ENCODE results near the gene ENTPD3.
"Not testable (repeated sequence)": the region's sequence is repeated elsewhere in the genome, so short reads cannot be mapped to it uniquely, and the experiment has no call there.

Gene ENTPD3

DNA sequence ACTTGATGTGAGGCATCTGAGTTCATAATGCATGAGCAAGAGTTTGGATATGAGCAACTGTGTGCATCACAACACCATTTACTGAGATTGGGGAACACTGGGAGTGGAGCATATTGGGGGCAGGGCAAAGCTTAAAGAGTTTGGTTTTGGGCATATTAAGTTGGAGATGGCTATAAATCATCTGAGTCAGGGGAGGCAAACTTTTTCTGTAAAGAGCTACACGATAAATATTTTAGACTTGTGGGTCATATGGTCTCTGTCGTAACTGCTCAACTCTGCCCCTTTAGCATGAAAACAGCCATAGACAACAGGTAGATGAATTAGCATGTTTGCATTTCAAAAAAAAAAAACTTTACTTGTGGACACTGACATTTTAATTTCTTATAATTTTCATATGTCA, 20.0 kb downstream of the ENTPD3 start:
- DNase-seq = no peak

DNA sequence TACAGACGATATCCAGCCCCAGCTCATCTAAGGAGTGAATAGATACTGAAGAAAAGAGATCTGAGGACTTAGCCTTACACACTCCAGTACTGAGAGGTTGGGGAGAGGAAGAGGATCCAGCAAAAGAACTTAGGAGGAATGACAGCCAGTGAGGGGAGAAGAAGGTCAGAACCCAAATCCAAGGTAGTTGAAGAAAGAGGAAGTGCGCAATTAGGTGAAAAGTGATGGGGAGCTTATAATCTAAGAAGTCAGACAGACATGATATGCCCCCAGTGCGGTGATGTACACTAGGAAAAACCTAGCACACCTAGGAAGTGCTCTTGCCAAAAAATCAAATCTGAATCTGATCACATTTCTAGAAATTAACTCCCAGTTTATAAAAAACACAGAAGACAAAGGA, 20.6 kb downstream of the ENTPD3 start:
- no peak for DNase-seq

DNA sequence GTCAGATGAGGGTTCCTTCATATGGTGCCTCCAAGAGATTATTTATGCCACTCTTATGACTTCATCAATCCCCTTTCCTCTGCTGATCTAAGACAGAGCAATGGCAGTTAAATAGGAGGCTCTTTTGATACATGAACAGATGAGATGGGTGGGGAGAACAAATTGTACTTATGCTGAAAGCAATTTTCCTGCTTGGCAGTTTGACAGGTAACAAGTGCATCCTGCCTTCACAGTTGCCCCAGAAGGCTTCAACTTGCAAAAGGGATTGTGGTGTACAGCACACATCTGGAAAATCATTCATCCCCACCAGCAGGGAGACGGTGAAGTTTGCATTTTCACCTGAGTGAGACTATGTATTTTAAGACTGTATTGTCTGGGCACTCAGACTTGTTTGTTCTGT, 27.3 kb downstream of the ENTPD3 start:
- no peak for DNase-seq

DNA sequence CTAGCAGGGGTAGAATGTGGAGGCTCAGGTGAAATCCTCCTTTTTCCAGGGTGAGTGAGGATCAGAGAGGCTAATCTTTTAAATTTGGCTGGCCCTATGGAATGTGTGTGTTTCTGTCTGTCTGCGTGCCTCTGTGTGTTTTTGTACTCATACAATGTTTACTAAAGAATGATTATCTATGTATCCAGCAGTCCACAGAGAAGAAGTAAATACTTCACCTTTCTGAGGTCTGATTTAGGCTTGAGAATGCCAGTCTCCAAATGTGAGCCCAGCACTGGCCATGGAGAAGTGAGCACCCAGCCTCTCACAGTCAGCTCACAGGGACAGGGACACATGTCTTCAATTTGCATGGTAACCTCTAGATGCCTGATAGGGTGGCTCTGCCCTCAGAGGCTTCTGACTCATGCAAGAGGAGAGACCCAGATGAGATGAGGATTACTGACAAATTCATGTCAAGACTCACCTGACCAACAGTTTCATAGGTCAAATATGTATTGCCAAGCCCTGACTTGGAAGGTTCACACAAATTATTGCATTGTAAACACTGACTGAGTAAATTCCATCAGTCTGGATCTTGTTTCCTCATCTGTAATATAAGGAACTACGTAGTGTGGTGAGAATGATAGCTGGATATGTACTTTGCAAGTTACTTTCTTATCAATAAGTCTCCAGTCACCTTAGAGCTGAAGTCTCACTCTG, 31.0 kb downstream of the ENTPD3 start:
- DNase-seq = no peak

GRCh38 chr3:40422861-40423260, 35.9 kb downstream of the ENTPD3 start:
- no peak for DNase-seq

DNA sequence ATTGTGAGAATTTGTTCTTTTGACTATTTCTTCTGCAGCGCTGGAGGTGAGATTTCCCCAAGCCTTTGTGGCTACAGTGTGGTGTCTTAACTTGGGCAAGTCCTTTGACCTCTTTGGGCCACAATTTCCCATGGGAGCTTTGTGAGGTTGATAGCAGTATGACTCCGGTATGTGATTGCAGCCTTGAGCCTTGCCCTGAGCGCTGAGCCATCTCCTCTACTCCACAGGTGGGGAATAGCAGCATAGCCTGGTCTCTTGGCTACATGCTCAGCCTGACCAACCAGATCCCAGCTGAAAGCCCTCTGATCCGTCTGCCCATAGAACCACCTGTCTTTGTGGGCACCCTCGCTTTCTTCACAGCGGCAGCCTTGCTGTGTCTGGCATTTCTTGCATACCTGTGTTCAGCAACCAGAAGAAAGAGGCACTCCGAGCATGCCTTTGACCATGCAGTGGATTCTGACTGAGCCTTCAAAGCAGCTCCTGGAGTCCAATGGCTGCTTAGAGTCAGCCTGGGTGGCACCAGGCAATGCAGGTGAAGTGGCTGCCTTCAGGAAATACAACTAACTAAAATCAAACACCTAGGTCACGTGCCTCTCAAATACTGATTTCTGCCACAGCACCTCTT, 40.2 kb downstream of the ENTPD3 start:
- DNase-seq = no peak

DNA sequence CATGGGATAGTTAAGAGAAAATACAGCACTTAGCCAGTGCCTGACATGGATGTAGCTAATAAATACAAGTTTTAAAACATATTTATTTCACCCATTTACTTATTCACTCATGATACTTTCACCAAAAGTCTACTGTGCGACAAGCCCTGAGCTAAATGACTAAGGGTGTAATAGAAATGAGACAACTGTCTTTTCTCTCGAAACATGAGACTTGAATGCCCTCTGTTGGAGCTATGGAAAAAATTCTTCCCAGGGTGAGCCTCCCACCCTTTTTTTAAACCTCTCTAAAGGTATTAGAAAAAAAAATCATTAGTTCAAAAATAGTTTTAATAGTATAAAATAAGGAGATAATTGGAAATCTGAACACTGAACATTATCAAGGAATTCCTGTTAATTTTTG, 45.8 kb downstream of the ENTPD3 start:
- no peak for DNase-seq

DNA sequence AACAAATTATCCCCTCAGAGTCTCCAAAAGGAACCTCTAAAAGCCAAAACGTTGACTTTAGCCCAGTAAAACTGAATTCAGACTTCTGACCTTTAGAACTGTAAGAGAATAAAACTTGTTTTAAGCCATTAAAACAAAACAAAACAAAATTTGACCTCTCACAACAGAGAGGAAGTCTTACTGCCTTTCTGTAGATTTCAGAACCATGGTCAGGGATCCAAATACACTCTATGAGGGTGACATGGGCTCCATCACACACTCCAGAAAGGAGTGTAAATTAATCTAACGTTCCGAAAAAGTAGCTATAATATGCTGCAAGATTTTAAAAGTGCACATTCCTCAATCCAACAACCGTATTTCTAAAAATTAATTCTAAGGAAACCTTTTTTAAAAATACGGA, 50.9 kb downstream of the ENTPD3 start:
- no peak for DNase-seq

DNA sequence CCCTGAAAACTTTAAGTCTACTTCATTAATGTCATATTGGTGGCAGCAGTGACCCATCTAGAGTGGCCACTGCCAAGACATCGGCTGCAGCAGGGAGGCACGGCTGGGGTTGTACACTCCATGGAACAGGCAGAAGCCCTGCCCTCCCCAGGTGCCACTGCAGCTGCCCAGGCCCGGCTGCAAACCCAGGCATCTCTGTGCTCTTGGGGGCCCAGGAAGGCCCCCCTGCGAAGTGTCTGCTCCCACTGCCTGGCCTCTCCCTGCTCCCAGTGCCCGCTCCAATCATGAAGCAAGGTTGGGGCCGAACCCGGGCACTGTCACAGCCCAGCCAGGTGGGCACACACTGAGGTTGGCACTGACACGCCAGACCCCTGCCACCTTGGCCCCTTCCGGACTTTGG, 58.1 kb downstream of the ENTPD3 start:
- DNase-seq = no peak

- no peak for DNase-seq
Observed at GRCh38 chr3:40445880-40446279, 58.9 kb downstream of the ENTPD3 start.

DNA sequence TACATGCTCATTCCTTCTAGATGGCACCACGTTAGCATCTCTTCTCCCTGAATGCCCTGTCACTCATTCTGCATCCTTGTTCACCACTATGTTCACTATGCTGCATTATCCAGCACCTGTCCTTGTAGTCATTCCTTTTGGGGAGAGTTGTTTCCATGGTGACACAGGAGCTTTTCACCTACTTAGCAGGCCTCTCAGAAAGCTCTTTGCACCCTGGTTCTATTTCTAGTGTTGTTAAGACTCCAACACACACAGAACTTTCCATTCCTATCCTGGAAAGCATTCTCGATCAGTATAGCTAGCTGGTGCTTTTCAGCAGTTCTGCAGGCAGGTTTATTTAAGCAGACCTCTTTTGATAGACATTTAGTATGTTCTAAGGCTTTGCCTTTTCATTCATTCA, 63.5 kb downstream of the ENTPD3 start:
- no peak for DNase-seq

- no peak for DNase-seq
Observed at GRCh38 chr3:40451551-40451950, 64.6 kb downstream of the ENTPD3 start.

DNA sequence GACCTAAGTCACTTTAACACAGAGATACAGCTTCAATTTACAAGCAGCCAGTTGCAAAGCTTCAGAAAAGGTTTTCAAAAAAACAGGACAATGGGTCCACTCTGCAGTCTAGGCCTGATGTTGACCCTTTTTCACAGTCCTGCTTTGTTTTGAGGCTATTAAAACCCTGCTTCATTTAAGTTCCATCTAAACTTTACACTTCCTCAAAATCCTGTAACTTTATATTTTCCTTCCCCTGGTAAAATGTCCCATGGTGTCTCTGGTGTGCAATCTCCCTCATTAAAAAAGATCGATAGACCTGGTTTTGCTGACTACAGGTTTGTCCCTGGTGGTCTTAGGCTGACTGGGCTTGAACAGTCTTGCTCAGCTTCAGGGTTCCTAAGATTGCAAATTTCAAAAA, 65.1 kb downstream of the ENTPD3 start:
- no peak for DNase-seq

DNA sequence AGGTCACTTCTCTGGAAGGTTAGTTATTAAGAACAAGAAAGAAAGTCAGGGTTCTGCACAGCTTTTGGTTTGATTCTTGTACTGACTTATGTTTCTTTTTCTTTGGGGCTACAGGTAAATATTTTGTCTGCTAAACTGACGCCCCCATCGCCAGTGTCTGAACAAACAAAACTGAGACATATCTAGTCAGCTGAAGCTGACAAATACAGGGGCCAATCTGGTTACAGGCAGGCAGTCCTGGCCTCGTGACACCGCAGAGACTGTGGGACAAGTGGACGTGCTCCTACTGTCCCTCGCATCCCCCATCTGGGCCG, 65.5 kb downstream of the ENTPD3 start:
- no peak for DNase-seq

GRCh38 chr3:40452876-40453730, 66.1 kb downstream of the ENTPD3 start:
- peak; percentile 97 for DNase-seq

- DNase-seq = no peak
Observed at GRCh38 chr3:40453933-40454332, 66.9 kb downstream of the ENTPD3 start.

GRCh38 chr3:40455328-40455727, 68.3 kb downstream of the ENTPD3 start:
- DNase-seq = no peak

DNA sequence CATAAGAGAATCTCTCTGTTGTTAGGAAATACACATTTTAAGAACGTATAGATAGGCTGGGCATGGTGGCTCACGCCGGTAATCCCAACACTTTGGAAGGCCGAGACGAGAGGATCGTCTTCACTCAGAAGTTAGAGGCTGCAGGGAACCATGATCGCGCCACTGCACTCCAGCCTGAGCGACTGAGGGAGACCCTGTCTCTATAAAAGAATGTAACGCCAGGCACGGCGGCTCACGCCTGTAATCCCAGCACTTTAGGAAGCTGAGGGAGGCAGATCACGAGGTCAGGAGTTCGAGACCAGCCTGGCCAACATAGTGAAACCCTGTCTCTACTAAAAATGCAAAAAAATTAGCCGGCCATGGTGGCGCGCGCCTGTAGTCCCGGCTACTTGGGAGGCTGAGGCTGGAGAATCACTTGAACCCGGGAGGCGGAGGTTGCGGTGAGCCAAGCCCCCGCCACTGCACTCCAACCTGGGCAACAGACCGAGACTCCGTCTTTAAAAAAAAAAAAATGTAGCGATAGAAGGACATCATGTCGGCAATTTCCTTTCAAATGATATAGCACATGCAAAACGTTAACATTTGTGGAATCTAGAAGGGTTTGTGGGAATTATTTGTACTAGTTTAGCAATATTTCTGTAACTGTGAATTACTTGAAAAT, 69.4 kb downstream of the ENTPD3 start:
- DNase-seq = no peak

DNA sequence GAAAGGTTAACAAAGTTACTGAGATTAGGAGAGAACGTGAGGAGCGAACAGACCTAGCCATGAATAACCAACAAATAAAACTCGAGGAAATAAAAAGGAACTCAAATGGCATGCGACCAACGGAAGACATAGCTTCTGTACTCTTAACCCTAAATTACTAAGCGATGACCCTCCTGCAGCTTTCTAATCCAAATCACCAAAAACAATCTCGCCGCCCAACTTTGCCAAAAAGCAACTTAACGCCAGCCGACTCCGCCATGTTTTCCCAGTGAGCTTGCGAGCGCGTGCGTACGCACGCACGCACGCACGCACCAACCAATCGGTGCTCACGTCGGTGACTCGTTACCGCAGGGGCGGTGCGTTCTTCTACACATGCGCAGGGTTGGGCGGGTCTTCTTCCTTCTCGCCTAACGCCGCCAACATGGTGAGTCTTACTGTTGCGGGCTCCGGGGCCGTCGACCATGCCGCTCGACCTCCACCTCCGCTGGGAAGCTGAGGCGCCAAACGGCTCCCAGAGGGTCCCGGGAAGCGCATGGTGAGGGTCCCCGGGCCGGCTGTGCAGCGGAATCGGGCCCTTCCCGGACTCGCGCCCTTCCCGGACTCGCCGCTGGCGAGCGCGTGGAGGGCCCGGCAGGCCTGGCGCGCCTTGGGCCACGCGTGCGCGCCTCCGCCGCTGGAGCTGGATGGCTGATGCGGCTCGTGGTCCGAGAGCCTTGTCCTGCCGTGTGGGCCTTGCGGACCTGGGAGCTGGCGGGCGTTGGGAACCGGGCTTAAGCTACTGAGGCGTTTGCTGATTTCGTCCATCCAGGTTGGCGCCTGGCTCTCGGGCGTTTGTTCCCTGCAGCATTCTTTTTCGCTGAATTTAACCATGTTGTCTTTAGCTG, 70.2 kb downstream of the ENTPD3 start, which contains the start of gene RPL14:
Gene RPL14, plus strand, starts transcription at position 400 of the 884 bp plus-strand sequence. Its CDS starts 133 bp downstream, at position 533.
- peak; percentile 93 for DNase-seq

DNA sequence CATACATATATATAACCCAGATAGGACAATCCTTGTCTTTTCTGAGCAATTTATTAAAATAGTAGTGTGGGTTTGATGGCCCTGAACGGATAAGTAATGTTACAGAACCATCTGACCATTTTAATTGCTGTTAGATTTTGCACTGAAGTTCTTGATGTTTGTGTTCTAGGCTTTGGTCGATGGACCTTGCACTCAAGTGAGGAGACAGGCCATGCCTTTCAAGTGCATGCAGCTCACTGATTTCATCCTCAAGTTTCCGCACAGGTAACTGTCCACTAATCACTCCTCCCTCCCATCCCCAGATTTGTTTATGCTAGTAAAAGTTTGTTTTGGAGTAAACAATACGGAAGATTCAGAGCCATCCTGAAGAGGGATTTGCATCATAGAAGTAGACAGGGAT, 71.5 kb downstream of the ENTPD3 start:
- DNase-seq = no peak

GRCh38 chr3:40460481-40460880, 73.5 kb downstream of the ENTPD3 start:
- DNase-seq = not testable (repeated sequence)

DNA sequence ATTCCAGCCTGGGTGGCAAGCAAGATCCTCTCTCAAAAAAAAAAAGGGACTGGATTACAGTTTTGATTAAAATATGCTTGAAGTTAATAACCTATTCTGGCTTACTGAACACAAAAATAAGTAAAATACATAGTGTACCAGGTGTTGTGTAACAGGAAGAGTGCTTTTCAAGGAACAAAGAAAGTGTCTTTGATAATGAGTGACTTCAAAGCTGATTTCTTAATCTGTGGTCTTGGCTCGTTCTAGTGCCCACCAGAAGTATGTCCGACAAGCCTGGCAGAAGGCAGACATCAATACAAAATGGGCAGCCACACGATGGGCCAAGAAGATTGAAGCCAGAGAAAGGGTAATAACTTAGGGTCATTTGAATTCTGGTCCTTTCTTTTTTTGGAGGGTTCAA, 74.2 kb downstream of the ENTPD3 start:
- DNase-seq = no peak

Data from NCI-H146 (cell line).